IPS-15b (cell line): ENCODE results near the gene FBXW12.

Experiments used
- H3K27me3 ChIP-seq: one replicate; pipeline ENCODE4 v1.6.1; 2013; ENCODE audit warnings: low read length; ENCODE audit not compliant: control insufficient read depth, insufficient read depth
- H3K36me3 ChIP-seq: one replicate; pipeline ENCODE4 v1.6.1; 2013; ENCODE audit warnings: low read length; ENCODE audit not compliant: control insufficient read depth, insufficient read depth
- H3K4me1 ChIP-seq: one replicate; pipeline ENCODE4 v1.6.1; 2013; ENCODE audit warnings: mild to moderate bottlenecking, low read length; ENCODE audit not compliant: control insufficient read depth, insufficient read depth
- H3K4me3 ChIP-seq: one replicate; pipeline ENCODE4 v1.5.1; 2013; ENCODE audit warnings: low read depth, low read length
- H3K9ac ChIP-seq: one replicate; pipeline ENCODE4 v1.6.1; 2013; ENCODE audit warnings: low read depth, mild to moderate bottlenecking, low read length
- H3K9me3 ChIP-seq: one replicate; pipeline ENCODE4 v1.6.1; 2013; ENCODE audit warnings: mild to moderate bottlenecking, low read length; ENCODE audit not compliant: control insufficient read depth, insufficient read depth

Gene FBXW12

GRCh38 chr3:48427630-48427962 is 55.6 kb downstream of the FBXW12 start:
- Histone ChIP-seq H3K9ac (peak overlapping the region; percentile 42), H3K9me3 (no peaks in the 10 kb centered on the region), H3K4me3 (no peak overlapping the region), H3K4me1 (peaks cover 15% of the 10 kb centered on the region), H3K27me3 (no peaks in the 10 kb centered on the region), H3K36me3 (peaks cover 26% of the 10 kb centered on the region)

- H3K9me3 ChIP-seq = no peaks in the 10 kb centered on the region
- peak overlapping the region; percentile 78 for H3K4me3 ChIP-seq
- peaks cover 18% of the 10 kb centered on the region for H3K4me1 ChIP-seq
- no peaks in the 10 kb centered on the region for H3K27me3 ChIP-seq
- H3K36me3 ChIP-seq = peaks cover 31% of the 10 kb centered on the region
- peak overlapping the region; percentile 47 for H3K9ac ChIP-seq
Observed at GRCh38 chr3:48428088-48428571, 56.1 kb downstream of the FBXW12 start.

DNA sequence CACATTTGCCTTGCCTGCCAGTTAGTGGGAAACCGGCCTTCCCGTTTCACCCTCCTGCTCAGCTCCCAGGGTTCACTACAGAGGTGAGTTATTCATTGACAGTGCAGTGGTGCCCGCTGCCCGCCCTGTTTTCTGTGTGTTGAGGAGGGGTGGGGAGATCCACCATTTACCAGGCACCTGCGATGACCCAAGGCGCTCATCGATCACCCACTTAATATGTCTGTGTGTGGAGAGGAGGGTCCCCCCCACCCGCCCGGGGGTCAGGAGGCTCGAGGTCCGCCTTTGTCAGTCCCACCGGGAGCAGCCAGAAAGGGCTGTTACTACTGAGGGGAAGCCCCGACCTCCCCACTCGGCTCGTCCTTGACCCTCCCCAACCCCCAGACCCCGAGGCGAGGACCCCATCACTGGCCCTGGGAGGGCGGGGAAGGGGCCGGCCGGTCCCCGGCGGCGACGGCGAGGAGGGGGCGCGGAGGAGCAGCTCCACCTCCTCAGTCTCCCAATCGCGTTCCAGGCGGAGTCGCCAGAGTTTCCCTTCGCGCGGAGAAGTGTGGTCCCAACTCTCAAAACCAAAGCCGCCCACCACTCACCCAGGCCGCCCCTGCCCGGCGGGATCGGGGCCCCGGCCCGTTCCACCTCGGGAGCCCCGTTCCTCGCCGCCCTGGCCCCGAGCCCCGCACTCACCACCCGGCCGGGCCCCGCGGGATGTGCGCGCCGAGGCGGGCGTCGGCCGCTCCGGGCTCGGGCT is 56.7 kb downstream of the FBXW12 start:
- H3K9me3 ChIP-seq = no peaks in the 10 kb centered on the region
- peak overlapping the region; percentile 78 for H3K4me3 ChIP-seq
- peaks cover 19% of the 10 kb centered on the region for H3K4me1 ChIP-seq
- peaks cover 29% of the 10 kb centered on the region for H3K36me3 ChIP-seq
- no peaks in the 10 kb centered on the region for H3K27me3 ChIP-seq
- peak overlapping the region; percentile 70 for H3K9ac ChIP-seq

DNA sequence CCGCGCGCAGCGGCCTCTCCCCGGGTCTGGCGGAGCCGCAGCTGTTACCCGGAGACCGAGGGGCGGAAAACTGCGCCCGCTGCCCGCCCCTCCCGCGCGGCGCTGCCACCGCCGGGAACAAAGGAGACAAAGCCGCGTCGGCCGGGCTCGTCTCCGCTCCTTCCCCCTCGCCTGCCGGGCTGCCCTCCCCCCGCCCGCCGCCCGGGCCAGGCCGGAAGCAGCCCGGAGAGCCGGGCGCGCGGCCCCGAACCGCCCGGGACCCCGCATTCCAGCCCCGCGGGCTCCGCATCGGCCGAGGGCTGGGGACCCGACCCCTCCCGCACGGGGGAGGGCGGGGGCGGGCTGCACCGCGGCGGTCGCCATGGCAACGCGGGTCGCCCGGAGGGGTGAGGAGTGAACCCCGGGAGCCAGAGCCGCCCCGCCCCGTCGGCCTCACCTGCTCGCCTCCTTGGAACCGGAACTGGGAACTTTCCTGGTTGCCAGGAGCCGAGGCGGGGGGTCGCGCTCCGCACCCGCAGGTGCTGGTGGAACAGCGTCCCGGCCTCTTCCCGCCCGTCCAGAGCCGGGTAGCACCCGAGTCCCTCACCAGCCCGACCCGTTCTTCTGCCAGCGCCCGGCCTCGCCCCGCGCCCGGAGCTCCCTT is 57.4 kb downstream of the FBXW12 start:
- H3K4me3 ChIP-seq = peak overlapping the region; percentile 78
- H3K9me3 ChIP-seq = no peaks in the 10 kb centered on the region
- no peaks in the 10 kb centered on the region for H3K27me3 ChIP-seq
- H3K36me3 ChIP-seq = peaks cover 26% of the 10 kb centered on the region
- H3K9ac ChIP-seq = peak overlapping the region; percentile 70
- peaks cover 19% of the 10 kb centered on the region for H3K4me1 ChIP-seq

GRCh38 chr3:48429960-48430707 is 58.1 kb downstream of the FBXW12 start, which contains the start of gene PLXNB1:
PLXNB1 (minus strand) TSS chr3:48430086; CDS start chr3:48424611, 5,475 bp downstream.
- peak within 1 kb of the TSS; percentile 79 for H3K9ac ChIP-seq

DNA sequence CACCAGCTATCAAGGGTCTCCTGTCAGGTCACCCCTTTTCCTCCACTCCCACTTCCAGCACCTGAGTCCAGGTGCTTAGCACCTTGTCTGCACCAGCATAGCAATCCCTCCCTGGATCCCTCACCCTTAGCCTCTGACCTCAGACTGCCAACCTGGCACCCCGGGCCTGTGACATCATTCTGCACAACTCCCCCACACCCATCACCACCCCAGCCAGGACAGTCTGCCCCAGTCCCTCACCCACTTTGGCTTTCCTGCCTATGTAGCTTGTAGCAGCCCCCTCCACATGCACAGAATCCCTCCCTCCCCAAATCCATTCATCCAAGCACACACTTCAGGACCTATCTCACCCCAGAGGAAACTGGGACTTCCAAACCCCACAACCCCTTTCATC is 58.7 kb downstream of the FBXW12 start:
- peaks cover 23% of the 10 kb centered on the region for H3K4me1 ChIP-seq
- no peaks in the 10 kb centered on the region for H3K9me3 ChIP-seq
- peaks cover 26% of the 10 kb centered on the region for H3K36me3 ChIP-seq
- no peaks in the 10 kb centered on the region for H3K27me3 ChIP-seq
- peak overlapping the region; percentile 78 for H3K4me3 ChIP-seq
- H3K9ac ChIP-seq = peak overlapping the region; percentile 79

More at GRCh38 chr3:48429960-48430707, 58.1 kb downstream of the FBXW12 start, which contains the start of gene PLXNB1:
- Histone ChIP-seq H3K27me3 (no peaks in the 10 kb centered on the region), H3K36me3 (peaks cover 26% of the 10 kb centered on the region), H3K4me1 (peaks cover 19% of the 10 kb centered on the region), H3K9me3 (no peaks in the 10 kb centered on the region), H3K4me3 (peak within 1 kb of the TSS; percentile 78)

- no peaks in the 10 kb centered on the region for H3K9me3 ChIP-seq
- no peak overlapping the region for H3K4me3 ChIP-seq
- H3K9ac ChIP-seq = peak overlapping the region; percentile 9
- peaks cover 25% of the 10 kb centered on the region for H3K4me1 ChIP-seq
- peaks cover 26% of the 10 kb centered on the region for H3K36me3 ChIP-seq
- H3K27me3 ChIP-seq = no peaks in the 10 kb centered on the region
Observed at GRCh38 chr3:48431224-48432029, 59.4 kb downstream of the FBXW12 start.

DNA sequence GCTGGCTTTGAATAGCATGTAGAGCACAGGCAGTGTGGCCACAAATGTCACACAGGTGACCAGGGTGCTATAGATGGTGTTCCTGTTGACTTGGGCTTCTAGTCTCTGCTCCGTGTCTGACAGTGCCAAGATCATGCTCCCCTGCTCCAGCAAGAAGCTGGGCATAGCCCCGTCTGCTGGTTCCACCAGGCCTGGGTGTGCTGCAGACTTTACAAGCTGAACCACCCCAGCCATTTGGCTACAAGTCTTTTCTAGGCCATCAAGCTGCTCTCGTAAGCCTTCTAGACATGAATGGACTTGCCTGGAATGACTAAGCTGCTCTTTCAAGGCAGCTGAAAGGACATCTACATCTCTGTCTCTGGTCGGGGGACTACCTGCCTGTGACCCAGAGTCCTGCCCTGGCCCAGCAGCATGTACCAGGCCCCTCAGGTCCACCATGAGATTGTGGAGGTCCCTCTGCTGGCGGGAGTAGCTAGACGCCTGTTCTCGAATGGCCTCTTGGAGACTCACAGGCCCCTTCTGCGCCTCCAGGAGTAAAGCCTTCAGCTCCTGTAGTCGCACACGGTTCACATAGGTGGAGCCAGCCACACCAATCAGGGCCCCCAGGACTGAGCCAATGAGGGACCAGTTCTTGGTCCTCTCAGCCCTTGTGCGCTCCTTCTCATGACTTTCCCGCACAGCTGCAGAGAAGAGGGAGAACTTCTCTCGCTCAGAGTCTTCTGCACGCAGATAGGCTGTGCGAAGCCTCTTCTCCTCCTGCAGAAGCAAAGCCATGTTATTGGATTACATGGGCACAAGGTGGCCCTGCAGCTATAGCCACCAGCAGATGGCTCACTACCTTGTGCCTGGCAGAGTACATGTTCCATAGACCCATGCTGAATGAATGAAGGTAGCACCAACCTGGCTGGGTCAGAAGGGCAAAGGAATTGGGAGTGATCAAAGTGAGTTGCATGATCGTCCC is 60.7 kb downstream of the FBXW12 start:
- peaks cover 22% of the 10 kb centered on the region for H3K4me1 ChIP-seq
- no peaks in the 10 kb centered on the region for H3K9me3 ChIP-seq
- no peak overlapping the region for H3K9ac ChIP-seq
- peaks cover 26% of the 10 kb centered on the region for H3K36me3 ChIP-seq
- no peak overlapping the region for H3K4me3 ChIP-seq
- no peaks in the 10 kb centered on the region for H3K27me3 ChIP-seq

GRCh38 chr3:48433472-48434118 is 61.6 kb downstream of the FBXW12 start:
- Histone ChIP-seq H3K9me3 (no peaks in the 10 kb centered on the region), H3K4me1 (peaks cover 20% of the 10 kb centered on the region), H3K9ac (no peak overlapping the region), H3K27me3 (no peaks in the 10 kb centered on the region), H3K36me3 (peaks cover 26% of the 10 kb centered on the region), H3K4me3 (no peak overlapping the region)

- H3K4me1 ChIP-seq = peaks cover 20% of the 10 kb centered on the region
- peaks cover 26% of the 10 kb centered on the region for H3K36me3 ChIP-seq
- no peak overlapping the region for H3K4me3 ChIP-seq
- no peaks in the 10 kb centered on the region for H3K9me3 ChIP-seq
- no peak overlapping the region for H3K9ac ChIP-seq
- H3K27me3 ChIP-seq = no peaks in the 10 kb centered on the region
Observed at GRCh38 chr3:48434591-48435222, 62.7 kb downstream of the FBXW12 start.
